NCI-H2171 treated with DMSO at 0.1 percent for 48 hours (cell line): Measurements from ENCODE around the gene TYW1B.
A peak's percentile ranks its signal among the peaks of the same experiment; 100 is the strongest.
"Not testable (repeated sequence)": the region's sequence is repeated elsewhere in the genome, so short reads cannot be mapped to it uniquely, and the experiment has no call there.

ENCODE experiments used
- DNase-seq: peaks from one replicate; lab custom pipeline; 2025; lab: John Stamatoyannopoulos, UW

The TYW1B gene

DNA sequence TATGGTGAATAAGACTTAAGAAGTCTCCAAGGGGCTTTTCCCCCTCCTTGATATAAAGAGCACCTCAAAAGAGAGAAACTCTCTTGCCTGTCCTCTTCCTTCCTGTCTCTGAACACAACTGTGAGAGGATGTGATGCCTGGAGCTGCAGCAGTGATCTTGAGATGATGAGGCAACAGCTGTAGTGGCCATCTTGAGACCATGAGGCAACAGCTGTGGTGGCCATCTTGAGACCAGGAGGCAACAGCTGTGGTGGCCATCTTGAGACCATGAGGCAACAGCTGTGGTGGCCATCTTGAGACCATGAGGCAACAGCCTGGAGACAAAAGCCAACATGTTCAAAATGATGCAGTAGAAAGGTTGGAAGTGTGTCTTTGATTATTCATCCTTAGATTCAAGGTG, 277.5 kb downstream of the TYW1B start:
- peak; percentile 67 for DNase-seq

- not testable (repeated sequence) for DNase-seq
Measured at GRCh38 chr7:72546586-72547237, 281.3 kb downstream of the TYW1B start.

GRCh38 chr7:72544531-72544930, 283.5 kb downstream of the TYW1B start:
- not testable (repeated sequence) for DNase-seq

DNA sequence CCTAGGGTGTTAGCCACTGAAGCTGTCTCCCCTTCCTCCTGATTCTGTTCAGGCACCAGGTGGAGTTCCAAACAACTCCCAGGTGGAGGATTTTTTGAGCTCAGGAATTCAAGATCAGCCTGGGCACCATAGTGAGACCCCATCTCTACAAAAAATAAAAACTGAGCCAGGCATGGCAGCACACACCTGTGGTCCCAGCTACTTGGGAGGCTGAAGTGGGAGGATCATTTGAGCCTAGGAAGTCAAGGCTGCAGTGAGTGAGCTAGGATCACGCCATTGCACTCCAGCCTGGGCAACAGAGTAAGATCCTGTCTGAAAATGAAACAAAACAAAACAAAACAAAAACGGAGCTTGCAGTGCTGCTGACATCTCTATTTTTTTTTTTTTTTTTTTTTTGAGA, 287.1 kb downstream of the TYW1B start:
- DNase-seq, result no peak

DNA sequence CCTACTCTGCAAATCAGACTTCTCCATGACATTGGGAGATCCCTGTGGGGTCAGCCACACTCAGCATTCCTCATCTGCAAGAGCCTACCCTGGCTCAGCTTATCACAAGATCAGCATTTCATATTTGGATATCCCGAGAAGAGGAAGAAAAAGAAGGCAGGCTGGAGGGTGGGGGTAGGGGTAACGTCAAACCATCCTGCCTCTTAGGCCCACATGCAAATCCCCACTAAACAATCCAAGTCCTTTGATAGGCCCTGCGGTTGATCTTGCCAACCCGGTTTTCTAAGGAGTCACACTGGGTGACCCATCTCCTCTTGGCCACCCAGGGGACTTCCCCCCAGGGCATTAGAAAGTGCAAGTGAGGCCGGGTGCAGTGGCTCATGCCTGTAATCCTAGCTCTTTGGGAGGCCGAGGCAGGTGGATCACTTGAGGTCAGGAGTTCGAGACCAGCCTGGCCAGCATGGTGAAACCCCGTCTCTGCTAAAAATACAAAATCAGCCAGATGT, 287.8 kb downstream of the TYW1B start:
- DNase-seq, result no peak

GRCh38 chr7:72539702-72540101, 288.3 kb downstream of the TYW1B start:
- DNase-seq, result no peak

GRCh38 chr7:72538856-72539255, 289.1 kb downstream of the TYW1B start:
- DNase-seq, result no peak

- DNase-seq, result no peak
Measured at GRCh38 chr7:72538147-72538546, 289.9 kb downstream of the TYW1B start.

GRCh38 chr7:72536038-72536437, 292.0 kb downstream of the TYW1B start:
- peak; percentile 73 for DNase-seq

GRCh38 chr7:72531048-72531447, 297.0 kb downstream of the TYW1B start:
- DNase-seq, result not testable (repeated sequence)
